BJ (cell line): Measurements from ENCODE around the gene ADCK2. TPM values are rescaled to one million over a fixed set of nuclear protein-coding genes. Genes with fewer than 3 reads are reported as not detected.
"Not testable (repeated sequence)": the region's sequence is repeated elsewhere in the genome, so short reads cannot be mapped to it uniquely, and the experiment has no call there.

Experiments used
- CTCF ChIA-PET: fragments of 350-600 bp; formaldehyde crosslinking; extraction: SDS; loops from one replicate; lab custom pipeline; 2021; ENCODE audit warnings: antibody characterized with exemption, inconsistent platforms; lab: Yijun Ruan, JAX
- POLR2A ChIA-PET: fragments of 300-600 bp; sonication (Branson Sonifier 250); formaldehyde crosslinking; extraction: SDS; loops from one replicate; lab custom pipeline; 2021; ENCODE audit warnings: antibody characterized with exemption; lab: Charles Lee
- DNase-seq: peaks from one replicate; pipeline ENCODE4 v3.0.0-alpha.2; 2011; ENCODE audit warnings: low read depth
- H3K27me3 ChIP-seq: 2 replicates; pipeline ENCODE4 v1.6.0; 2011; ENCODE audit warnings: low read length; ENCODE audit not compliant: control insufficient read depth, insufficient read depth
- H3K36me3 ChIP-seq: 2 replicates; pipeline ENCODE4 v1.5.1; 2011; ENCODE audit warnings: low read length; ENCODE audit not compliant: control insufficient read depth, insufficient read depth
- H3K4me3 ChIP-seq: 2 replicates; pipeline ENCODE4 v1.5.1; 2011; ENCODE audit warnings: low read depth, mild to moderate bottlenecking, control low read depth, low read length
- polyA plus RNA-seq: library from polyadenylated mRNA; depleted of rRNA; stranded (reverse); fragments of >200 nt; gene quantifications from 2 replicates; pipeline ENCODE4 v1.2.3, GENCODE V29; 2011
- TF ChIP-seq, protein P1 (sequence below): IDR thresholded peaks from 2 replicates; pipeline ENCODE4 v1.5.1; 2011; ENCODE audit warnings: low read depth, mild to moderate bottlenecking, control low read depth, inconsistent platforms, low read length, moderate library complexity; ENCODE audit not compliant: insufficient read depth

The ADCK2 gene
- polyA plus RNA-seq, 1 experiment, result 15.4 TPM

DNA sequence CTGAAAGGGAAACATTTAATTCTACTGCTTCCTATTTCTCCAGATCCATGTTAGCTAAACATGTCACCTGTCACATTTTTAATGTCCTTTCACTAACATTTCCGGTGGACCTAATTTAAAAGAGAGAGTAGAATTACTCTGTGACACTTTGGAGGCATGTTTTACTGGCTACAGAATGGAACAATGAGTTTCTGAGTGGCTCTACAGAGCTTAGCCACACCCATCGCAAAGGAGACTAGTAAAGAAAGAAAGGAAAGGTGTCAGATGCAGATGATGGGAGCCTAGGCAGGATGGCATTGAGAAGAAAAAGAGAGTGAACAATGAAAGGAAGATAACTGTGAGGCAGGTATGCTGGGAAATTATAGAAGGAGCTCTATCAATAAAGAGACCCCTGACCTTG is 59.7 kb downstream of the ADCK2 start:
- ChIA-PET CTCF (no interaction called here), POLR2A (no interaction called here)
- no peak for DNase-seq
- Histone ChIP-seq H3K27me3 (no peaks in the 10 kb centered on the region), H3K36me3 (peaks cover 1% of the 10 kb centered on the region; the same call in 1 of the 2 replicates), H3K4me3 (no peak overlapping the region)
- TF ChIP-seq, protein P1, sequence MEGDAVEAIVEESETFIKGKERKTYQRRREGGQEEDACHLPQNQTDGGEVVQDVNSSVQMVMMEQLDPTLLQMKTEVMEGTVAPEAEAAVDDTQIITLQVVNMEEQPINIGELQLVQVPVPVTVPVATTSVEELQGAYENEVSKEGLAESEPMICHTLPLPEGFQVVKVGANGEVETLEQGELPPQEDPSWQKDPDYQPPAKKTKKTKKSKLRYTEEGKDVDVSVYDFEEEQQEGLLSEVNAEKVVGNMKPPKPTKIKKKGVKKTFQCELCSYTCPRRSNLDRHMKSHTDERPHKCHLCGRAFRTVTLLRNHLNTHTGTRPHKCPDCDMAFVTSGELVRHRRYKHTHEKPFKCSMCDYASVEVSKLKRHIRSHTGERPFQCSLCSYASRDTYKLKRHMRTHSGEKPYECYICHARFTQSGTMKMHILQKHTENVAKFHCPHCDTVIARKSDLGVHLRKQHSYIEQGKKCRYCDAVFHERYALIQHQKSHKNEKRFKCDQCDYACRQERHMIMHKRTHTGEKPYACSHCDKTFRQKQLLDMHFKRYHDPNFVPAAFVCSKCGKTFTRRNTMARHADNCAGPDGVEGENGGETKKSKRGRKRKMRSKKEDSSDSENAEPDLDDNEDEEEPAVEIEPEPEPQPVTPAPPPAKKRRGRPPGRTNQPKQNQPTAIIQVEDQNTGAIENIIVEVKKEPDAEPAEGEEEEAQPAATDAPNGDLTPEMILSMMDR, result no peak

DNA sequence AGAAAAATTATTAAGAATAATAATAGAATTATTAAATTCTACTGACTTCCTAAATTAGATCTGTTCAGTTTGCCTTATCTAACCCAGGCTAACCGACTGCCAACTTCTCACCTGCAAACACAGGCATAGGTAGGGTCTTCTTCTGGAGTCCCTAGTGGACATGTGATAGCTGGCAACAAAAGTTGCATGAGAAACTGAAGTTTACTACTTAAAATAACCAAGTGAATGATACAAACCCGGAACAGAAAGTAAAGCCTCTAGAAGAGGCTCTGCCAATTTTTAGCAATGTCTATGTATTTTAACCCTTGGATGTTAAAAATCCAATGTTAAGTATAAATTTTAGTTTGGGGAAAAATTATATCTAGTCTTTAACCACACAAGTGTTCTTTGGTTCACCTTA is 61.4 kb downstream of the ADCK2 start:
- DNase-seq, result no peak
- ChIA-PET CTCF (no interaction called here), POLR2A (no interaction called here)
- no peaks in the 10 kb centered on the region for H3K27me3 ChIP-seq
- TF ChIP-seq, protein P1, result no peak
- H3K36me3 ChIP-seq, result no peaks in the 10 kb centered on the region; the same call in 1 of the 2 replicates
- H3K4me3 ChIP-seq, result no peak overlapping the region

DNA sequence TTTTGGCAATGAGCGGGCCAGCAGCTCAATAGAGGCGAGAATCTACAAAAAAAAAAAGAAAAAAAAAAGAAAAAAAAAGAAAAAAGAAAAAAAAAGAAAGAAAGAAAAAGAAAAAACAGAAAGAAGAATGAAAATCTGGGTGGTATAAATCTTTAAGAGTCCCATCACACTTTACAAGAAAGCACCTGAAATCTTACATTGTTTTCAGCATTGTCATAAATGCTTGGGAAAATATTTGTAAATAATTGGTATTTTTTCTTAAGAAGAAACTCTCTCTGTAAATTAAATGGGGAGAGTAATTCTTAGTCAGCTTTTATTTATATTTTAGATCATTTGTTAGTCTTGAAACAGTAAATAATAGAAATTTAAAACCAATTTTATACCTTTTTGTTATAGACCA is 62.0 kb downstream of the ADCK2 start:
- H3K36me3 ChIP-seq, result no peaks in the 10 kb centered on the region; the same call in 1 of the 2 replicates
- no peak for DNase-seq
- no peak overlapping the region for H3K4me3 ChIP-seq
- POLR2A ChIA-PET, result no interaction called here
- no peaks in the 10 kb centered on the region for H3K27me3 ChIP-seq
- TF ChIP-seq, protein P1, result no peak
- CTCF ChIA-PET, result no interaction called here

DNA sequence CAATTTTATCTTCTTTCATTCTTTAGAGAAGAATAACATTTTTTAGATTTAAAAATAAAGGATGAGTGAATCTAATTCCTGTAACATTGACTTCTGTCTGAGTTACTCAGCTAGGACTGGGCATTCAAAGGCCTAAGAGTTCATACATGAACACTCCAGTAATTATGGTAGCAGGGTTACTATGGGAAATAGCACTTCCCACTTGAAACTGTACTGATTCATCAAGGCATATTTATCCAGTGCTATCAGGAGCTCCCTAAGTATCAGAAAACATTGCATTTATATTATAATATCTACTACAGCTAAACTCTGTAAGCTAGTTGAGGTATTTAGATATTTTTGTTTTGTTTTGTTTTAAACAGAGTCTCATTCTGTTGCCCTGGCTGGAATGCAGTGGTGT is 65.5 kb downstream of the ADCK2 start:
- CTCF ChIA-PET, result no interaction called here
- DNase-seq, result no peak
- TF ChIP-seq, protein P1, result no peak
- Histone ChIP-seq H3K36me3 (no peaks in the 10 kb centered on the region), H3K27me3 (no peaks in the 10 kb centered on the region), H3K4me3 (no peak overlapping the region)
- POLR2A ChIA-PET, result no interaction called here

DNA sequence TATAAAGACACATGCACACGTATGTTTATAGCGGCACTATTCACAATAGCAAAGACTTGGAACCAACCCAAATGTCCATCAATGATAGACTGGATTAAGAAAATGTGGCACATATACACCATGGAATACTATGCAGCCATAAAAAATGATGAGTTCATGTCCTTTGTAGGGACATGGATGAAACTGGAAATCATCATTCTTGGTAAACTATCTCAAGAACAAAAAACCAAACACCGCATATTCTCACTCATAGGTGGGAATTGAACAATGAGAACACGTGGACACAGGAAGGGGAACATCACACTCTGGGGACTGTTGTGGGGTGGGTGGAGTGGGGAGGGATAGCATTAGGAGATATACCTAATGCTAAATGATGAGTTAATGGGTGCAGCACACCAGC is 70.5 kb downstream of the ADCK2 start:
- H3K4me3 ChIP-seq, CTCF ChIA-PET, H3K27me3 ChIP-seq, DNase-seq, H3K36me3 ChIP-seq, POLR2A ChIA-PET: not testable (repeated sequence)

DNA sequence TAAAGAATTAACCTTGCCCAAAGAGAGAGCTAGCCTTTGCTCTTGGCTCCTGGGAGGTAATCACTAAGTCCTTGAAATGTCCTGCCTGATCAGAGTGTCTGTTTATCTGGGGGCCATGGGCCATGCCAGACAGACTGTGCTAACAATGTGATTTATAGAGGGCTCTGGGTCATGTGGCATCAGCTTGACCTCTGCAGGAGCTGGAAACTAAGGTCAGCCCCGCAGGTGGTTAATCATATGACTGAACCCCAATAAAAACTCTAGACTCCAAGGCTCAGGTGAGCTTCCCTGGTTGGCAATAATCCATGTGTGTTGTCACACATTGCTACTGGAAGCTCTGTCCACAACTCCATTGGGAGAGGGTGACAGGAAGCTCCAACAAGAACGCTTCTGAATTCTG is 71.3 kb downstream of the ADCK2 start:
- ChIA-PET POLR2A (no interaction called here), CTCF (no interaction called here)
- Histone ChIP-seq H3K36me3 (peaks cover 1% of the 10 kb centered on the region; the same call in 1 of the 2 replicates), H3K27me3 (no peaks in the 10 kb centered on the region), H3K4me3 (no peak overlapping the region)
- TF ChIP-seq, protein P1, result no peak
- no peak for DNase-seq
